Osteocyte (in vitro differentiated cells): Measurements from ENCODE around the gene AOPEP. TPM values are rescaled to one million over a fixed set of nuclear protein-coding genes. Genes with fewer than 3 reads are reported as not detected.

Experiments used
- DNase-seq: peaks from one replicate; pipeline ENCODE4 v3.0.0; 2021; ENCODE audit warnings: mixed read lengths; ENCODE audit not compliant: unreplicated experiment; ENCODE audit errors: extremely low spot score
- H3K27ac Mint-ChIP-seq: one replicate; pipeline ENCODE4 v1.8.0; 2021; ENCODE audit warnings: mild to moderate bottlenecking, mixed read lengths; ENCODE audit not compliant: unreplicated experiment
- H3K27me3 Mint-ChIP-seq: one replicate; pipeline ENCODE4 v1.8.0; 2021; ENCODE audit warnings: mixed read lengths; ENCODE audit not compliant: unreplicated experiment
- H3K36me3 Mint-ChIP-seq: one replicate; pipeline ENCODE4 v1.8.0; 2021; ENCODE audit warnings: mixed read lengths; ENCODE audit not compliant: unreplicated experiment
- H3K4me1 Mint-ChIP-seq: one replicate; pipeline ENCODE4 v1.8.0; 2021; ENCODE audit warnings: mixed read lengths; ENCODE audit not compliant: unreplicated experiment
- H3K4me3 Mint-ChIP-seq: one replicate; pipeline ENCODE4 v1.8.0; 2021; ENCODE audit warnings: mild to moderate bottlenecking, moderate library complexity, mixed read lengths; ENCODE audit not compliant: unreplicated experiment
- H3K9me3 Mint-ChIP-seq: one replicate; pipeline ENCODE4 v1.8.0; 2021; ENCODE audit warnings: mixed read lengths; ENCODE audit not compliant: unreplicated experiment
- CTCF ChIP-seq: fragments of 200-600 bp; sonication (generic); IDR thresholded peaks from 2 replicates; pipeline ENCODE4 v1.5.0; 2021; ENCODE audit warnings: antibody characterized with exemption, mild to moderate bottlenecking, moderate library complexity
- total RNA-seq: library from RNA; stranded (reverse); gene quantifications from 2 replicates; pipeline ENCODE4 v1.2.1, GENCODE V29; 2021

Gene AOPEP
- total RNA-seq, 1 donor from 2014 or later = 108 TPM

GRCh38 chr9:95070549-95071021 is 344.1 kb downstream of the AOPEP start:
- Mint-ChIP-seq H3K27me3 (no peaks in the 10 kb centered on the region), H3K36me3 (peaks cover 55% of the 10 kb centered on the region), H3K4me1 (peaks cover 30% of the 10 kb centered on the region), H3K27ac (no peak overlapping the region), H3K4me3 (no peak overlapping the region), H3K9me3 (no peaks in the 10 kb centered on the region)
- DNase-seq = peak; percentile 77
- no peak for TF ChIP-seq CTCF

GRCh38 chr9:95071450-95071849 is 345.0 kb downstream of the AOPEP start:
- no peak for DNase-seq
- no peaks in the 10 kb centered on the region for H3K27me3 Mint-ChIP-seq
- no peak overlapping the region for H3K4me3 Mint-ChIP-seq
- peaks cover 49% of the 10 kb centered on the region for H3K36me3 Mint-ChIP-seq
- H3K9me3 Mint-ChIP-seq = no peaks in the 10 kb centered on the region
- H3K4me1 Mint-ChIP-seq = peaks cover 24% of the 10 kb centered on the region
- H3K27ac Mint-ChIP-seq = no peak overlapping the region
- TF ChIP-seq CTCF = no peak

- DNase-seq = no peak
- no peak overlapping the region for H3K27ac Mint-ChIP-seq
- H3K36me3 Mint-ChIP-seq = peaks cover 52% of the 10 kb centered on the region
- no peaks in the 10 kb centered on the region for H3K27me3 Mint-ChIP-seq
- H3K4me3 Mint-ChIP-seq = no peak overlapping the region
- TF ChIP-seq CTCF = no peak
- peaks cover 24% of the 10 kb centered on the region for H3K4me1 Mint-ChIP-seq
- H3K9me3 Mint-ChIP-seq = no peaks in the 10 kb centered on the region
These were observed 345.4 kb downstream of the AOPEP start for GRCh38 chr9:95071925-95072324.

- DNase-seq = peak; percentile 71
- Mint-ChIP-seq H3K36me3 (peaks cover 57% of the 10 kb centered on the region), H3K4me3 (no peak overlapping the region), H3K27me3 (no peaks in the 10 kb centered on the region), H3K4me1 (peaks cover 32% of the 10 kb centered on the region), H3K9me3 (no peaks in the 10 kb centered on the region), H3K27ac (peak overlapping the region; percentile 62)
- TF ChIP-seq CTCF = peak; percentile 32
These were observed 346.6 kb downstream of the AOPEP start for GRCh38 chr9:95073042-95073607.

GRCh38 chr9:95073918-95074317 is 347.4 kb downstream of the AOPEP start:
- peaks cover 53% of the 10 kb centered on the region for H3K36me3 Mint-ChIP-seq
- no peak overlapping the region for H3K4me3 Mint-ChIP-seq
- TF ChIP-seq CTCF = no peak
- peaks cover 34% of the 10 kb centered on the region for H3K4me1 Mint-ChIP-seq
- peak; percentile 66 for DNase-seq
- H3K27ac Mint-ChIP-seq = no peak overlapping the region
- no peaks in the 10 kb centered on the region for H3K9me3 Mint-ChIP-seq
- H3K27me3 Mint-ChIP-seq = no peaks in the 10 kb centered on the region
